PC-9 (cell line): Measurements from ENCODE around the gene MYL6.

Source experiments
- CTCF ChIP-seq: fragments of 200-600 bp; sonication (generic); conservative IDR thresholded peaks from 2 replicates; pipeline ENCODE4 v1.6.1; 2017; ENCODE audit warnings: mixed run types, antibody characterized with exemption, mild to moderate bottlenecking, moderate library complexity
- EZH2 ChIP-seq: fragments of 200-600 bp; sonication (generic); IDR thresholded peaks from 2 replicates; pipeline ENCODE4 v1.8.0; 2017; ENCODE audit warnings: antibody characterized with exemption, low read depth

DNA sequence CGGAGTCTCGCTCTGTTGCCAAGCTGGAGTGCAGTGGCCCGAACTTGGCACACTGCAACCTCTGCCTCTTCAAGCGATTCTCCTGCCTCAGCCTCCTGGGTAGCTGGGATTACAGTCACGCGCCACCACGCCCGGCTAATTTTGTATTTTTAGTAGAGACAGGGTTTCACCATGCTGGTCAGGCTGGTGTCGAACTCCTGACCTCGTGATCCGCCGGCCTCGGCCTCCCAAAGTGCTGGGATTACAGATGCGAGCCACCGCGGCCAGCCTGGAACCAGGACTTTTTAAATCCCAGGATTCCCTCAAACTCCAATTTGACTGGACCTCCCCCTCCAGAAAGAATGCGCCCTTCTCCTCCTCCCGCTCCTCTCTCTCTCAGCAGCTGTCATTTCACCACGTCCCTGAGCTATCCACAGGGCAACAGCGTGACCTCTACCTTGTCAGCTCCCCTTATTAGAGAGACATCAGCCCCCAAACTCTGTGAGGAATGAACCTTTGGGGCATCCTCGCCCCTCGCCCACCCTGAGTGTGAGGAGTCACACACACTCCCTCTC, 28.1 kb upstream of the MYL6 start:
- no peak for TF ChIP-seq CTCF
- TF ChIP-seq EZH2, result no peak
